Stimulated activated naive CD8-positive, alpha-beta T cell treated with anti-CD3 and anti-CD28 coated beads, Interleukin-15, Interleukin-2, amounts not matched to agents 100 ng/mL and 50 ng/mL, for 24 hours (primary cell): ENCODE data around the gene LUZP2.

Experiments used
- H3K27ac Mint-ChIP-seq: one replicate; pipeline ENCODE4 v1.8.0; 2021; ENCODE audit warnings: mild to moderate bottlenecking, mixed read lengths
- H3K27me3 Mint-ChIP-seq: one replicate; pipeline ENCODE4 v1.8.0; 2021; ENCODE audit warnings: mixed read lengths
- H3K36me3 Mint-ChIP-seq: one replicate; pipeline ENCODE4 v1.8.0; 2021; ENCODE audit warnings: low read depth, mixed read lengths
- H3K4me1 Mint-ChIP-seq: one replicate; pipeline ENCODE4 v1.8.0; 2021; ENCODE audit warnings: low read depth, mixed read lengths
- H3K4me3 Mint-ChIP-seq: one replicate; pipeline ENCODE4 v1.8.0; 2021; ENCODE audit warnings: mild to moderate bottlenecking, mixed read lengths
- H3K9me3 Mint-ChIP-seq: one replicate; pipeline ENCODE4 v1.8.0; 2021; ENCODE audit warnings: mixed read lengths

The LUZP2 gene

GRCh38 chr11:24592360-24592759 is 95.5 kb downstream of the LUZP2 start:
- Mint-ChIP-seq H3K27ac (no peak overlapping the region), H3K27me3 (no peaks in the 10 kb centered on the region), H3K9me3 (no peaks in the 10 kb centered on the region), H3K36me3 (no peaks in the 10 kb centered on the region), H3K4me1 (no peaks in the 10 kb centered on the region), H3K4me3 (no peak overlapping the region)

GRCh38 chr11:24593332-24593731 is 96.5 kb downstream of the LUZP2 start:
- Mint-ChIP-seq H3K27ac (no peak overlapping the region), H3K36me3 (no peaks in the 10 kb centered on the region), H3K27me3 (no peaks in the 10 kb centered on the region), H3K9me3 (no peaks in the 10 kb centered on the region), H3K4me3 (no peak overlapping the region), H3K4me1 (no peaks in the 10 kb centered on the region)

GRCh38 chr11:24594401-24594800 is 97.5 kb downstream of the LUZP2 start:
- Mint-ChIP-seq H3K4me1 (no peaks in the 10 kb centered on the region), H3K27ac (no peak overlapping the region), H3K4me3 (no peak overlapping the region), H3K27me3 (no peaks in the 10 kb centered on the region), H3K36me3 (no peaks in the 10 kb centered on the region), H3K9me3 (no peaks in the 10 kb centered on the region)

GRCh38 chr11:24598641-24599040 is 101.8 kb downstream of the LUZP2 start:
- no peaks in the 10 kb centered on the region for H3K9me3 Mint-ChIP-seq
- no peak overlapping the region for H3K4me3 Mint-ChIP-seq
- H3K36me3 Mint-ChIP-seq, result no peaks in the 10 kb centered on the region
- no peaks in the 10 kb centered on the region for H3K27me3 Mint-ChIP-seq
- no peaks in the 10 kb centered on the region for H3K4me1 Mint-ChIP-seq
- no peak overlapping the region for H3K27ac Mint-ChIP-seq

- no peaks in the 10 kb centered on the region for H3K36me3 Mint-ChIP-seq
- no peak overlapping the region for H3K27ac Mint-ChIP-seq
- H3K9me3 Mint-ChIP-seq, result peaks cover 6% of the 10 kb centered on the region
- no peaks in the 10 kb centered on the region for H3K4me1 Mint-ChIP-seq
- no peak overlapping the region for H3K4me3 Mint-ChIP-seq
- H3K27me3 Mint-ChIP-seq, result no peaks in the 10 kb centered on the region
These were observed 112.6 kb downstream of the LUZP2 start for GRCh38 chr11:24609192-24610119.

- peaks cover 6% of the 10 kb centered on the region for H3K9me3 Mint-ChIP-seq
- H3K4me3 Mint-ChIP-seq, result no peak overlapping the region
- no peak overlapping the region for H3K27ac Mint-ChIP-seq
- no peaks in the 10 kb centered on the region for H3K4me1 Mint-ChIP-seq
- no peaks in the 10 kb centered on the region for H3K27me3 Mint-ChIP-seq
- no peaks in the 10 kb centered on the region for H3K36me3 Mint-ChIP-seq
These were observed 118.8 kb downstream of the LUZP2 start for GRCh38 chr11:24615451-24616160.

GRCh38 chr11:24617856-24618255 is 121.0 kb downstream of the LUZP2 start:
- no peak overlapping the region for H3K27ac Mint-ChIP-seq
- no peaks in the 10 kb centered on the region for H3K27me3 Mint-ChIP-seq

GRCh38 chr11:24619900-24620299 is 123.0 kb downstream of the LUZP2 start:
- Mint-ChIP-seq H3K4me3 (no peak overlapping the region), H3K36me3 (no peaks in the 10 kb centered on the region), H3K9me3 (peaks cover 4% of the 10 kb centered on the region), H3K27me3 (no peaks in the 10 kb centered on the region), H3K4me1 (no peaks in the 10 kb centered on the region), H3K27ac (no peak overlapping the region)

More at GRCh38 chr11:24617856-24618255, 121.0 kb downstream of the LUZP2 start:
- H3K4me3 Mint-ChIP-seq, result no peak overlapping the region
- H3K36me3 Mint-ChIP-seq, result no peaks in the 10 kb centered on the region
- no peaks in the 10 kb centered on the region for H3K4me1 Mint-ChIP-seq
- H3K9me3 Mint-ChIP-seq, result peaks cover 8% of the 10 kb centered on the region

- H3K4me1 Mint-ChIP-seq, result no peaks in the 10 kb centered on the region
- H3K27me3 Mint-ChIP-seq, result no peaks in the 10 kb centered on the region
- no peak overlapping the region for H3K27ac Mint-ChIP-seq
- H3K4me3 Mint-ChIP-seq, result no peak overlapping the region
- H3K9me3 Mint-ChIP-seq, result peaks cover 4% of the 10 kb centered on the region
- H3K36me3 Mint-ChIP-seq, result no peaks in the 10 kb centered on the region
These were observed 125.4 kb downstream of the LUZP2 start for GRCh38 chr11:24622262-24622661.

- peaks cover 4% of the 10 kb centered on the region for H3K9me3 Mint-ChIP-seq
- H3K27me3 Mint-ChIP-seq, result no peaks in the 10 kb centered on the region
- no peak overlapping the region for H3K4me3 Mint-ChIP-seq
- no peaks in the 10 kb centered on the region for H3K36me3 Mint-ChIP-seq
- H3K27ac Mint-ChIP-seq, result no peak overlapping the region
- H3K4me1 Mint-ChIP-seq, result no peaks in the 10 kb centered on the region
These were observed 126.3 kb downstream of the LUZP2 start for GRCh38 chr11:24623121-24623520.

GRCh38 chr11:24624432-24624831 is 127.6 kb downstream of the LUZP2 start:
- Mint-ChIP-seq H3K4me3 (no peak overlapping the region), H3K9me3 (peaks cover 4% of the 10 kb centered on the region), H3K4me1 (no peaks in the 10 kb centered on the region), H3K27ac (no peak overlapping the region), H3K36me3 (no peaks in the 10 kb centered on the region), H3K27me3 (no peaks in the 10 kb centered on the region)

- H3K4me3 Mint-ChIP-seq, result no peak overlapping the region
- no peaks in the 10 kb centered on the region for H3K36me3 Mint-ChIP-seq
- no peaks in the 10 kb centered on the region for H3K27me3 Mint-ChIP-seq
- H3K9me3 Mint-ChIP-seq, result peaks cover 4% of the 10 kb centered on the region
- no peak overlapping the region for H3K27ac Mint-ChIP-seq
- H3K4me1 Mint-ChIP-seq, result no peaks in the 10 kb centered on the region
These were observed 129.1 kb downstream of the LUZP2 start for GRCh38 chr11:24625975-24626374.

GRCh38 chr11:24628224-24628776 is 131.4 kb downstream of the LUZP2 start:
- H3K27me3 Mint-ChIP-seq, result no peaks in the 10 kb centered on the region
- no peak overlapping the region for H3K27ac Mint-ChIP-seq
- no peak overlapping the region for H3K4me3 Mint-ChIP-seq
- no peaks in the 10 kb centered on the region for H3K36me3 Mint-ChIP-seq
- H3K4me1 Mint-ChIP-seq, result no peaks in the 10 kb centered on the region
- H3K9me3 Mint-ChIP-seq, result no peaks in the 10 kb centered on the region

GRCh38 chr11:24634606-24635160 is 137.8 kb downstream of the LUZP2 start:
- H3K36me3 Mint-ChIP-seq, result no peaks in the 10 kb centered on the region

More at GRCh38 chr11:24634606-24635160, 137.8 kb downstream of the LUZP2 start:
- no peaks in the 10 kb centered on the region for H3K27me3 Mint-ChIP-seq
- no peaks in the 10 kb centered on the region for H3K4me1 Mint-ChIP-seq
- no peak overlapping the region for H3K4me3 Mint-ChIP-seq
- peaks cover 1% of the 10 kb centered on the region for H3K9me3 Mint-ChIP-seq
- no peak overlapping the region for H3K27ac Mint-ChIP-seq
